Breast epithelium (tissue), 3 donors: ENCODE measurements around the gene PSMG1.

Experiments used
- POLR2A ChIP-seq: fragments of 450-650 bp; IDR thresholded peaks from one replicate; pipeline ENCODE4 v1.6.1; 2016; ENCODE audit warnings: antibody characterized with exemption, mild to moderate bottlenecking, moderate library complexity
- POLR2AphosphoS5 ChIP-seq, 3 donors: sonication (generic); formaldehyde crosslinking; IDR thresholded peaks; one replicate each; pipeline ENCODE4 v1.6.1; 2017; ENCODE audit warnings: antibody characterized with exemption in 3 of 3

GRCh38 chr21:39217356-39218081 lies 34.3 kb upstream of the PSMG1 start:
- TF ChIP-seq POLR2AphosphoS5 (IDR thresholded peaks at IDR 0.05): no peak
- no peak for TF ChIP-seq POLR2A
